Keratinocyte (primary cell): ENCODE results near the gene SRSF8. TPM values are rescaled to one million over a fixed set of nuclear protein-coding genes. Genes with fewer than 3 reads are reported as not detected.

ENCODE experiments used
- DNase-seq: peaks from one replicate; pipeline ENCODE4 v3.0.0-alpha.2; 2011; ENCODE audit warnings: low read depth, missing footprints, low spot score
- FAIRE-seq: peaks from 2 replicates; lab custom pipeline; 2011; peaks lifted over from hg19 to GRCh38; lab: Jason Lieb, UNC
- H2AFZ ChIP-seq: 2 replicates; pipeline ENCODE4 v1.6.0; 2012; ENCODE audit warnings: low read length, control low read depth, inconsistent platforms; ENCODE audit not compliant: control insufficient read depth
- H3K27ac ChIP-seq: 2 replicates; pipeline ENCODE4 v1.5.1; 2011; ENCODE audit warnings: low read length; ENCODE audit not compliant: control insufficient read depth, insufficient read depth
- H3K27me3 ChIP-seq: 3 replicates; pipeline ENCODE4 v1.6.0; 2011; ENCODE audit warnings: low read length; ENCODE audit not compliant: control insufficient read depth, insufficient read depth; ENCODE audit errors: extremely low read depth
- H3K36me3 ChIP-seq, 2 experiments: 2 replicates in 1 of 2; 3 replicates in 1 of 2; pipeline ENCODE4 v1.5.1; 2011; ENCODE audit warnings: low read length in 2 of 2, mild to moderate bottlenecking in 1 of 2; ENCODE audit not compliant: control insufficient read depth in 2 of 2, insufficient read depth in 2 of 2; ENCODE audit errors: extremely low read depth in 1 of 2
- H3K4me1 ChIP-seq: 3 replicates; pipeline ENCODE4 v1.5.1; 2011; ENCODE audit warnings: low read length; ENCODE audit not compliant: control insufficient read depth, insufficient read depth; ENCODE audit errors: extremely low read depth
- H3K4me2 ChIP-seq: 3 replicates; pipeline ENCODE4 v1.6.0; 2011; ENCODE audit warnings: low read depth, low read length; ENCODE audit not compliant: control insufficient read depth, insufficient read depth; ENCODE audit errors: extremely low read depth
- H3K4me3 ChIP-seq, 3 experiments: fragments of 200-600 bp in 1 of 3; sonication (generic) in 1 of 3; 2 replicates in 2 of 3; 3 replicates in 1 of 3; pipeline ENCODE4 v1.5.1; 2011 to 2016; ENCODE audit warnings: low read length in 3 of 3, mild to moderate bottlenecking in 3 of 3, control low read depth in 2 of 3, inconsistent platforms in 1 of 3, low read depth in 1 of 3, mixed read lengths in 1 of 3, mixed run types in 1 of 3, moderate library complexity in 1 of 3; ENCODE audit not compliant: control insufficient read depth in 2 of 3, insufficient read depth in 2 of 3; ENCODE audit errors: extremely low read depth in 1 of 3
- H3K79me2 ChIP-seq: 2 replicates; pipeline ENCODE4 v1.6.0; 2012; ENCODE audit warnings: low read length; ENCODE audit not compliant: control insufficient read depth, insufficient read depth
- H3K9ac ChIP-seq: 3 replicates; pipeline ENCODE4 v1.6.0; 2011; ENCODE audit warnings: low read length; ENCODE audit not compliant: control insufficient read depth, insufficient read depth; ENCODE audit errors: extremely low read depth
- H3K9me1 ChIP-seq: 3 replicates; pipeline ENCODE4 v1.6.0; 2011; ENCODE audit warnings: low read length; ENCODE audit not compliant: control insufficient read depth, insufficient read depth; ENCODE audit errors: extremely low read depth
- H3K9me3 ChIP-seq: 2 replicates; pipeline ENCODE4 v1.5.1; 2012; ENCODE audit warnings: low read depth, low read length; ENCODE audit not compliant: control insufficient read depth
- H4K20me1 ChIP-seq: 3 replicates; pipeline ENCODE4 v1.6.0; 2011; ENCODE audit warnings: low read length; ENCODE audit not compliant: control insufficient read depth, insufficient read depth; ENCODE audit errors: extremely low read depth
- CTCF ChIP-seq, 3 experiments: IDR thresholded peaks in 1 of 3; conservative IDR thresholded peaks in 1 of 3; optimal IDR thresholded peaks in 1 of 3; 2 replicates in 2 of 3; 3 replicates in 1 of 3; pipeline versions ENCODE3 to v1.5.1; 2011; ENCODE audit warnings: low read length in 3 of 3, mild to moderate bottlenecking in 3 of 3, moderate library complexity in 2 of 3, control low read depth in 1 of 3, inconsistent platforms in 1 of 3; ENCODE audit not compliant: insufficient read depth in 2 of 3; ENCODE audit errors: extremely low read depth in 1 of 3
- EZH2 ChIP-seq: IDR thresholded peaks from one replicate; pipeline ENCODE4 v1.6.1; 2012; ENCODE audit warnings: inconsistent platforms, mild to moderate bottlenecking, low read length, moderate library complexity
- dilution Hi-C: fragments of 300-500 bp; cut with MboI; formaldehyde crosslinking; loops from one replicate; pipeline ENCODE4 v1.7.0; 2020; ENCODE audit warnings: low sequenced_read_pairs; ENCODE audit not compliant: extremely low pct_ligation_motif_present
- polyA plus RNA-seq, 5 experiments: library from polyadenylated mRNA; depleted of rRNA in 3 of 5; stranded (reverse) in 3 of 5; stranded (forward) in 1 of 5; unstranded in 1 of 5; fragments of >200 nt; gene quantifications; 1 replicate in 1 of 5; 2 replicates in 3 of 5; 3 replicates in 1 of 5; pipeline versions ENCODE4 v1.2.1 to v1.2.3, GENCODE V29; 2011 to 2012; ENCODE audit warnings: missing spikeins in 2 of 5, low read depth in 1 of 5, low replicate concordance in 1 of 5

Gene SRSF8
- polyA plus RNA-seq, 1 donor (not counting 4 experiments of a cell fraction or from before 2014, with no cell fraction given), result 47.7 TPM

GRCh38 chr11:95111923-95112540 lies 45.3 kb downstream of the SRSF8 start:
- Histone ChIP-seq H3K79me2 (peaks cover 10% of the 10 kb centered on the region), H2AFZ (no peak overlapping the region), H3K9ac (no peak overlapping the region), H3K4me1 (peaks cover 21% of the 10 kb centered on the region), H3K4me2 (no peak overlapping the region), H3K9me1 (no peaks in the 10 kb centered on the region), H4K20me1 (no peaks in the 10 kb centered on the region), H3K9me3 (no peaks in the 10 kb centered on the region), H3K36me3 (no peaks in the 10 kb centered on the region), H3K4me3 (no peak overlapping the region), H3K27ac (no peak overlapping the region), H3K27me3 (no peaks in the 10 kb centered on the region)
- FAIRE-seq (no peak), DNase-seq (no peak)
- TF ChIP-seq CTCF (optimal IDR thresholded peaks at IDR 0.05 in 1 of 3, IDR thresholded peaks at IDR 0.05 in 1 of 3, conservative IDR thresholded peaks at IDR 0.05 in 1 of 3; ENCODE audit: extremely low read depth in 1 of 3, insufficient read depth in 2 of 3, low read length in 3 of 3) (no peak), EZH2 (no peak)
- dilution Hi-C loops, result no loop called here

- Histone ChIP-seq H3K36me3 (no peaks in the 10 kb centered on the region), H3K4me2 (no peak overlapping the region), H4K20me1 (no peaks in the 10 kb centered on the region), H2AFZ (no peak overlapping the region), H3K4me1 (peaks cover 17% of the 10 kb centered on the region), H3K4me3 (no peak overlapping the region), H3K27me3 (no peaks in the 10 kb centered on the region), H3K9me3 (no peaks in the 10 kb centered on the region), H3K9ac (no peak overlapping the region), H3K79me2 (peaks cover 13% of the 10 kb centered on the region), H3K27ac (no peak overlapping the region), H3K9me1 (peaks cover 2% of the 10 kb centered on the region)
- dilution Hi-C loops, result no loop called here
- TF ChIP-seq EZH2, result no peak
- no peak for TF ChIP-seq CTCF (optimal IDR thresholded peaks at IDR 0.05 in 1 of 3, IDR thresholded peaks at IDR 0.05 in 1 of 3, conservative IDR thresholded peaks at IDR 0.05 in 1 of 3; ENCODE audit: extremely low read depth in 1 of 3, insufficient read depth in 2 of 3, low read length in 3 of 3)
- FAIRE-seq (no peak), DNase-seq (no peak)
Measured at GRCh38 chr11:95115597-95115996, 48.9 kb downstream of the SRSF8 start.
